ENCODE results near the gene CELF3. TPM values are rescaled to one million over a fixed set of nuclear protein-coding genes. Genes with fewer than 3 reads are reported as not detected.
"Not testable (repeated sequence)": the region's sequence is repeated elsewhere in the genome, so short reads cannot be mapped to it uniquely, and the experiment has no call there.

The CELF3 gene
- total and polyA plus RNA-seq, 2 experiments from 2014 or later: 0.31 to 0.58 TPM

GRCh38 chr1:151670036-151670675 is 46.4 kb downstream of the CELF3 start:
- DNase-seq (ENCODE audit: low spot score); H4K20me1 ChIP-seq (replicated peaks; ENCODE audit: insufficient read depth); H3K4me2 ChIP-seq; H3F3A ChIP-seq (replicated peaks; ENCODE audit: low read depth); ATAC-seq; H3K79me2 ChIP-seq (replicated peaks; ENCODE audit: insufficient read depth); H3K9me2 ChIP-seq (ENCODE audit: insufficient read depth); H3K4me1 ChIP-seq (ENCODE audit: insufficient read depth); H3K36me3 ChIP-seq (ENCODE audit: insufficient read depth); H3K27me3 ChIP-seq (ENCODE audit: insufficient read depth); H3K27me3 Mint-ChIP-seq (ENCODE audit: insufficient read depth, low read depth, poor library complexity); H3K4me1 Mint-ChIP-seq; H3K4me3 ChIP-seq; H3K27ac Mint-ChIP-seq; H3K9me3 Mint-ChIP-seq; H2AFZ ChIP-seq; H3K27ac ChIP-seq (ENCODE audit: low read depth); H3K4me3 Mint-ChIP-seq: not testable (repeated sequence)
- H3K36me3 Mint-ChIP-seq (ENCODE audit: low read depth): peaks cover 37% of the 10 kb centered on the region

GRCh38 chr1:151668090-151668489 is 48.5 kb downstream of the CELF3 start:
- DNase-seq (ENCODE audit: low spot score): no peak
- TF ChIP-seq CTCF (conservative IDR thresholded peaks at IDR 0.05; ENCODE audit: low read depth in 2 of 2) (no peak), ZNF331 (CRISPR knock-in tag; IDR thresholded peaks at IDR 0.05; ENCODE audit: low read depth) (no peak), REST (IDR thresholded peaks at IDR 0.05; ENCODE audit: unreplicated experiment) (no peak), POLR2AphosphoS5 (IDR thresholded peaks at IDR 0.05; ENCODE audit: low read depth) (no peak), STAT1 (IDR thresholded peaks at IDR 0.05; ENCODE audit: unreplicated experiment) (no peak), CREB1 (CRISPR knock-in tag; IDR thresholded peaks at IDR 0.05; ENCODE audit: low read depth) (no peak), EZH2 (IDR thresholded peaks at IDR 0.05; ENCODE audit: low read depth, unreplicated experiment) (no peak), NANOG (IDR thresholded peaks at IDR 0.05; ENCODE audit: borderline replicate concordance) (no peak)
- TF ChIP-seq, protein P1, sequence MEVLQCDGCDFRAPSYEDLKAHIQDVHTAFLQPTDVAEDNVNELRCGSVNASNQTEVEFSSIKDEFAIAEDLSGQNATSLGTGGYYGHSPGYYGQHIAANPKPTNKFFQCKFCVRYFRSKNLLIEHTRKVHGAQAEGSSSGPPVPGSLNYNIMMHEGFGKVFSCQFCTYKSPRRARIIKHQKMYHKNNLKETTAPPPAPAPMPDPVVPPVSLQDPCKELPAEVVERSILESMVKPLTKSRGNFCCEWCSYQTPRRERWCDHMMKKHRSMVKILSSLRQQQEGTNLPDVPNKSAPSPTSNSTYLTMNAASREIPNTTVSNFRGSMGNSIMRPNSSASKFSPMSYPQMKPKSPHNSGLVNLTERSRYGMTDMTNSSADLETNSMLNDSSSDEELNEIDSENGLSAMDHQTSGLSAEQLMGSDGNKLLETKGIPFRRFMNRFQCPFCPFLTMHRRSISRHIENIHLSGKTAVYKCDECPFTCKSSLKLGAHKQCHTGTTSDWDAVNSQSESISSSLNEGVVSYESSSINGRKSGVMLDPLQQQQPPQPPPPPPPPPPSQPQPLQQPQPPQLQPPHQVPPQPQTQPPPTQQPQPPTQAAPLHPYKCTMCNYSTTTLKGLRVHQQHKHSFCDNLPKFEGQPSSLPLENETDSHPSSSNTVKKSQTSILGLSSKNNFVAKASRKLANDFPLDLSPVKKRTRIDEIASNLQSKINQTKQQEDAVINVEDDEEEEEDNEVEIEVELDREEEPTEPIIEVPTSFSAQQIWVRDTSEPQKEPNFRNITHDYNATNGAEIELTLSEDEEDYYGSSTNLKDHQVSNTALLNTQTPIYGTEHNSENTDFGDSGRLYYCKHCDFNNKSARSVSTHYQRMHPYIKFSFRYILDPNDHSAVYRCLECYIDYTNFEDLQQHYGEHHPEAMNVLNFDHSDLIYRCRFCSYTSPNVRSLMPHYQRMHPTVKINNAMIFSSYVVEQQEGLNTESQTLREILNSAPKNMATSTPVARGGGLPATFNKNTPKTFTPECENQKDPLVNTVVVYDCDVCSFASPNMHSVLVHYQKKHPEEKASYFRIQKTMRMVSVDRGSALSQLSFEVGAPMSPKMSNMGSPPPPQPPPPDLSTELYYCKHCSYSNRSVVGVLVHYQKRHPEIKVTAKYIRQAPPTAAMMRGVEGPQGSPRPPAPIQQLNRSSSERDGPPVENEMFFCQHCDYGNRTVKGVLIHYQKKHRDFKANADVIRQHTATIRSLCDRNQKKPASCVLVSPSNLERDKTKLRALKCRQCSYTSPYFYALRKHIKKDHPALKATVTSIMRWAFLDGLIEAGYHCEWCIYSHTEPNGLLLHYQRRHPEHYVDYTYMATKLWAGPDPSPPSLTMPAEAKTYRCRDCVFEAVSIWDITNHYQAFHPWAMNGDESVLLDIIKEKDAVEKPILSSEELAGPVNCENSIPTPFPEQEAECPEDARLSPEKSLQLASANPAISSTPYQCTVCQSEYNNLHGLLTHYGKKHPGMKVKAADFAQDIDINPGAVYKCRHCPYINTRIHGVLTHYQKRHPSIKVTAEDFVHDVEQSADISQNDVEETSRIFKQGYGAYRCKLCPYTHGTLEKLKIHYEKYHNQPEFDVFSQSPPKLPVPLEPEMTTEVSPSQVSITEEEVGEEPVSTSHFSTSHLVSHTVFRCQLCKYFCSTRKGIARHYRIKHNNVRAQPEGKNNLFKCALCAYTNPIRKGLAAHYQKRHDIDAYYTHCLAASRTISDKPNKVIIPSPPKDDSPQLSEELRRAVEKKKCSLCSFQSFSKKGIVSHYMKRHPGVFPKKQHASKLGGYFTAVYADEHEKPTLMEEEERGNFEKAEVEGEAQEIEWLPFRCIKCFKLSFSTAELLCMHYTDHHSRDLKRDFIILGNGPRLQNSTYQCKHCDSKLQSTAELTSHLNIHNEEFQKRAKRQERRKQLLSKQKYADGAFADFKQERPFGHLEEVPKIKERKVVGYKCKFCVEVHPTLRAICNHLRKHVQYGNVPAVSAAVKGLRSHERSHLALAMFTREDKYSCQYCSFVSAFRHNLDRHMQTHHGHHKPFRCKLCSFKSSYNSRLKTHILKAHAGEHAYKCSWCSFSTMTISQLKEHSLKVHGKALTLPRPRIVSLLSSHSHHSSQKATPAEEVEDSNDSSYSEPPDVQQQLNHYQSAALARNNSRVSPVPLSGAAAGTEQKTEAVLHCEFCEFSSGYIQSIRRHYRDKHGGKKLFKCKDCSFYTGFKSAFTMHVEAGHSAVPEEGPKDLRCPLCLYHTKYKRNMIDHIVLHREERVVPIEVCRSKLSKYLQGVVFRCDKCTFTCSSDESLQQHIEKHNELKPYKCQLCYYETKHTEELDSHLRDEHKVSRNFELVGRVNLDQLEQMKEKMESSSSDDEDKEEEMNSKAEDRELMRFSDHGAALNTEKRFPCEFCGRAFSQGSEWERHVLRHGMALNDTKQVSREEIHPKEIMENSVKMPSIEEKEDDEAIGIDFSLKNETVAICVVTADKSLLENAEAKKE (CRISPR knock-in tag; IDR thresholded peaks at IDR 0.05): no peak
- no peak overlapping the region for H3K27ac Mint-ChIP-seq

More at GRCh38 chr1:151668090-151668489, 48.5 kb downstream of the CELF3 start:
- Histone ChIP-seq H3K9me2 (ENCODE audit: insufficient read depth) (no peaks in the 10 kb centered on the region), H2AFZ (no peak overlapping the region), H3K4me1 (ENCODE audit: insufficient read depth) (no peaks in the 10 kb centered on the region), H4K20me1 (replicated peaks; ENCODE audit: insufficient read depth) (peaks cover 6% of the 10 kb centered on the region; the same call in 1 of the 2 replicates), H3K79me2 (replicated peaks; ENCODE audit: insufficient read depth) (0 out of 2 replicates have a peak, but pooled peaks cover 4% of the 10 kb centered on the region), H3K4me3 (no peak overlapping the region), H3F3A (replicated peaks; ENCODE audit: low read depth) (no peaks in the 10 kb centered on the region), H3K27ac (ENCODE audit: low read depth) (peak overlapping the region; percentile 23; the same call in 1 of the 2 replicates), H3K27me3 (ENCODE audit: insufficient read depth) (no peaks in the 10 kb centered on the region), H3K4me2 (no peak overlapping the region), H3K36me3 (ENCODE audit: insufficient read depth) (peaks cover 5% of the 10 kb centered on the region)
- no peak overlapping the region for H3K4me3 Mint-ChIP-seq
- H3K9me3 Mint-ChIP-seq: no peaks in the 10 kb centered on the region
- H3K36me3 Mint-ChIP-seq (ENCODE audit: low read depth): peaks cover 39% of the 10 kb centered on the region
- no peaks in the 10 kb centered on the region for H3K27me3 Mint-ChIP-seq (ENCODE audit: insufficient read depth, low read depth, poor library complexity)
- no peak for ATAC-seq
- H3K4me1 Mint-ChIP-seq: no peaks in the 10 kb centered on the region
